HG03103 (cell line): Measurements from ENCODE around the gene PCSK6.
"Not testable (repeated sequence)": the region's sequence is repeated elsewhere in the genome, so short reads cannot be mapped to it uniquely, and the experiment has no call there.

Source experiments
- ATAC-seq: cut with Tn5 transposase; IDR thresholded peaks from one replicate; pipeline ENCODE4 v1.9.1; 2021; ENCODE audit warnings: low read depth; ENCODE audit not compliant: unreplicated experiment

The PCSK6 gene

DNA sequence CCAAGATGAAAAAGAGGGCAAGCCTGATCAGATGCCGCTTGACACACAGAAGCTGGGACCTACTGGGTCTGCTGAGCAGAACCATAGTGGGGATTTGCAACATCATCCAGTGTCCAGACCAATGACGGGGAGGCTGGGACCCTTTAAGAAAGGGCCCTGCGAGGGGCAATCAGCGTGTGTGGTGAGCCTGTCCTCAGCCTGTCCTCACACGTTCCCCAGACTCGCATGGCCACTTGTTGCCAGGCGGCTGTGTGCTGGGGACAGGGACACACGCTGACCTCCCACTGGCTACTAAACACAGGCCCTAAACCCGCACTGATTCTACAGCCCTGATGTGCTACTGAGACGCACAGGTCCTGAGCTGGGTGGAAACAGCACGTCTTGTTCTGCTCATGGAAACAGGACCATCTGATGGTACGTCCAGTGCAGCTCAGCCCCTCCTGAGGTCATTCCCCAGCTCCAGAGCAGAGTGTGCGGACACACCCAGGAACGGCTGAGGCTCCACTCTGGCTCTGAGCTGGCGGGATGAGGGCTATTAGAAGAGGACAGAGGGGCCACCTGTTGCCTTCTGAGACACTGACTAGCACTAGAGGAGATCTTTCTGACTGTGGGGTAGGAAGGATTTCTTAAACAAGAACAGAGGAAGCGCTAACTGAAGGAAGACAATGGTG, 24.4 kb downstream of the PCSK6 start:
- ATAC-seq, result no peak

DNA sequence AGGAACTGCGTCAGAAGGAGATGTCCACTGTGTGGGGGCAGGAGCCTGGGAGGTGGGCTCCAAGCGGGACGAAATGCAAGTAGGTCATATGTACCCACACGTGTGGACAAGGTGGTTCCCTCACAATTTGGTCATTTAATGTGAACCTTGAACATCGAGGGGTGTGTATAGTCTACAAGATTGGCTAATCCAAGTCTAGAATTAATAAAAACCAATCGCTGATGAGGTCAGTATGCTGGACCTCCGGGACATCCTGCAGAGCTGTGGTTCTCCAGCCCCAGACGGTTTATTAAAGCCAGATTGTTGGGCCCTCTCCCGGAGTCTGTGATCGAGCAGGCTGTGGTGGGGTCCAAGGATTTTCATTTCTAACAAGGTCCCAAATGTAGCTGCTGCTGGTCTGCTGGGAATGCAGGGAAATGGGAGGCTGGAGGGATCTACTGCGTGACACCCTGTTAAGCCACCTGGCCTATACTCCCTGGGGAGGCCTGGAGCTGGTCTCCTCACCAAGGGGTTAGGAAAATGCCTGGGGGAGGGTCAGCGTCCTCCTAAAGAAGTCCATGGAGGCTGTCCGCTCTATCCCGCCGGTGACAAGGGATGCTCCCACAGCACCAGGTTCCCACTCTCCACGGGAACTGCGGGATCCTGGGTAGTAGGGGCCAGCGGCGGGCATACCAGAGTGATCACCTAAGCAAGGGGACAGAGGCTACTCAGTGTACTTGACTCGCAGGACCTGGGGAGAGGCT, 25.1 kb downstream of the PCSK6 start:
- no peak for ATAC-seq

DNA sequence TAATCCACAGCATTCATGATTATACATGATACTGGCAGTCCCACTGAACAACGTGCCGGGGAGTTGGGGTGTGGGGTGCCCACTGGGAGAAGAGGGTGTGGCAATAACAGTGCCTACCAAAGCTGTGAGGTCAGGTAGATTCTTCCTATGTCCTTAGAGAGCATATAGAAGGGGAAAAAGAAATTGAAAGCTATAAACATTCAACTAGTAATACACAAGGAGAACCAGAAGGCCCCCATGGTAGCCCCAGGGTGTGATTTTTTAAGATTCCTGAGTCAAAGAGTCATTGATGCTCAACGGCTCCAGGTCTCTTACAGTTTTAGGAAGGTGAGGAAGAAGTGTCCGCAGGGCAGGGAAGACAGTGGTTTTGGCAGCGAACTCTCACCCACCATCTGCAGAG, 25.8 kb downstream of the PCSK6 start:
- ATAC-seq, result not testable (repeated sequence)

DNA sequence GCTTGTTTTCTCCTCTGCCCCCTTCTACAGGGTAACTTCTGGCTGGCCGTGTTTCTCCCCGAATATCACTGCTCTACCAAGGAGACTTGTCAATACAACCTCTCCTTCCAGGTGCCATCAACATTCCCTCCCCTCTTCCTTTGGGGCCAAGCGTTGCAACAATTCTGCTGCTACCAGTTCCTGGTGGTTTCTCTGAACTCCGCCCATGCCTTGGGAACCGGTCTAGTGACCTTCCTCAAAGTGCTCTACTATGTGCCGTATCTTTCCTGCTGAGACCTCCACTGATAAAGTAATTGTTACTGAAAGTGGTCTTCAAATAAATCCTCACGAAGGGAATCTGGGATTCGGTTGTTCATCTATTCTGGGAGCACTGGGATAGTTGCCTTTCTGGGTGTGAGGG, 26.2 kb downstream of the PCSK6 start:
- ATAC-seq, result no peak

DNA sequence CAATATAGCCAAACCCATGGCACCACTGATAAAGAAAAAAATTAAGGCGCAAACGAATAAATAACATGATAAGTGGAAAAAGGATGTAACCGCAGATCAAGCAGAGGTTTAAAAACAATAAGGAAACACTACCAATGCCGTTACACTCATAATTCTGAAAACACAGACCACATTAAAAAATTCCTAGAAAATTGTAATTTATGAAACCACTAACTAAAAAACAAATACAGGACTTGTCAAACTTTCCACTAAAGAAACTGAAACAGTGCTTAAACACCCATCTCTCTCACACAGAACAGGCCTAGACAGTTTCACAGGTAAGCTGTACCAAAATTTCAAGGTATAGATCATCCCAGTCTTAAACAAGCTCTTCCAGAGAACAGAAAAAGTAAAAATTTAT, 28.4 kb downstream of the PCSK6 start:
- ATAC-seq, result no peak

DNA sequence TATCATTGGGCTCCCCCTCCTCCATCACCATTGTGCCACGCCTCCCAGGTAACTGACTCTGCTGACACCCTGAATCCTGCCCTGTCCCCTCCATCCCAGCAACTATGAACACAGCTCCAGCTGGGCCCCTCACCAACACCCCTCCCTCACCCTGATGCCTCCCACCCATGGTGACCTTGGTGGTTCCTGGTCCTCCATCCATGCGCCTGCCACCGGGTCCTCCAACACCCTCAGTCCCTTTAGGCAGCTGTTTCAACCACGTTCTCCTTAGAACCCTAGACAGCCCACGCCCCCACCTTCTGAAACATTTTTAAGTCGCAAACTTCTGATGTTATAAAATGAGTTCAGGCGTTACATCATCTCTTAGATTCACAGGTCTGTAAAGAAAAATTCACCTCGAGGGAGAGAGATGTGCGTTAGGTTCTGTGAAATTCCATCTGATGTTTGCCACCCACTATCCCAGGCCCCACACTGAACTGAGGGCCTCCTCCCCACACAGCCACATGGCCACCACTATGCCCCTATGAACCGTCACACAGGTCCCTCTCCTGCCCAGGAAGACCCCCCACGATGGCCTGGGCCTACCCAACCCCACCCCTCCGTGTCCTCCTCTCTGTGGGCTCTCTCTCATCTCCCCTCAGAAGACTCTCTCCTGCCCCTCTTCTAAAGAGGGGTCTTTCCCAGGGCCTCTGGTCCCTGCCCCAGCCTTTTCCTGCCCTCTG, 29.8 kb downstream of the PCSK6 start:
- no peak for ATAC-seq

DNA sequence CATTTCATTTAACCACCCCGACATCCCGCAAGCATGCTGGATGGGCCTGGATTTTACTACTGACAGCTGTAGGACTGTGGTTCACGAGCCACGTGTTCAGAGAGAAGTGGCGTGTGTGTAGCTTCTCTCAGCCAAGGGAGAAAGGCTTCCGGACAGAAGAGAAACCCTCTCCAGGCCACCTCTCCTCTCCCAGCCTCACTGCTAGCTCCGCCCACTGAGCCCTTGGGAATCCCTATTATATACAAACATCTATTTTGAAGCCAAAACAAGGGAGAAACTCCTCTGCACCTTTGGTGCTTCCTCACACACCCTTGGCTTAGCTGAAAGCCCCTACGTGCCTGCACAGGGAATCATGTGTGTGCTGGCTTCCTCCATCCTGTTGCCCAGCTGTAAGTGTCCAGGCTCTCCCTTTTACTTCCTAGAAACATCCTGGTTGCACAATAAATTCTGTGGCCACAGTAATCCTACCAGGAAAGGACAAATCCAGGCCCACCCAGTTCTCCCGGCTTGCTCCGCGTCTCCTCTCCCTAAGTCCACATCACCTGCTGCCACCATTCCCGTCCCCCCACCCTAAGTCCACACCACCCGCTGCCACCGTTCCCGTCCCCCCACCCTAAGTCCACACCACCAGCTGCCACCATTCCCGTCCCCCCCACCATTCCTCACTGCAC, 30.5 kb downstream of the PCSK6 start:
- ATAC-seq, result no peak

DNA sequence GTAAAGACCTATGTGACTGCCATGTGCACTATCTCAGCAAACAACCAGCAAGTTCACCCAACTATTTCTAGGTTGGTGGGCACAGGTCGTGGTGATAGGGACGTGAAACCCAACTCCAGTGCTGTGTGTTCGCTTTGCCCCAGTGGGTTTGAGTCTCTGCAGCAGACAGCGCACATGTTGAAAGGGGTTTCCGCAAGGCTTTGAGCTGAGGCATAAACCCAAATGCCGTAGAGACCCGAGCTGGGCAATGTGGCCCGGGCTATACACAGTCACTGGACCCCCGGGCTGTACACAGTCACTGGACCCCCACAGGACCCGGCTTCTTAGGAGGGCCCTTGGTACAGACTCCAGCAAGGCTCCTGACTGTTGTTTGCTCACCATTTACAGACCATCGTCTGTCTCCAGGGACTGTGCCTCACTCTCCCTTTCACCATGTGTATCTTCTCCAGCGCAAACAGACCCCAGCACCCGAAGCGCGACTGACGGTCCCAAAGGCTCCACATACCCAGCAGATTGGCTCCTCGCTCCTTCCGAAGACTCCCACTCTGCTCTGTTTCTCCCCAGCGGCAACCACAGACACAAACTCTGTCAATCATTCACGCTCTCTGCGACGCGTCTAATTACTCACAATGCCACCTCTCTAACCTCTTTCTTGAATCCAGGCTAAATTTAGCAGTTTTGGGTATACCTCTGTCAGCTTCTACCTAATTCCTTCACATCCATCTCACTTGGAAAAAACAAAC, 31.2 kb downstream of the PCSK6 start:
- no peak for ATAC-seq

DNA sequence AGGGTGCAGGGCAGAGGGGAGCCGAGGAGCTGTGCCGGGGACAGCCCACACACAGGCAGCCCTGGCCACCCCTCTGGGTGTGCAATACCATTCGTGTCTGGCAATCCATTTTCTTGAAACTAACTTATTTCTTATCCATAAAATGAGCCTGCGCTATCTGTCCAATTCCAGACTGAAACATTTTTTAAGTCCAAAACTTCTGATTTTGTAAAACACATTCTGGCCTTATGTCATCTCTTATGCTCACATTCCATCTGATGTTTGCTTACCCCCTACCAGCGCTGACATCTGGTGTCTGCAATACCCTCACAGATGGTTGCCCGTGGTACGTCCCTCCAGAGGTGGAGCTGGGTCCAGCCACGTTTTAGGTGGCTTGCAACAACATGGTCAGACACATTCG, 31.8 kb downstream of the PCSK6 start:
- ATAC-seq, result no peak

DNA sequence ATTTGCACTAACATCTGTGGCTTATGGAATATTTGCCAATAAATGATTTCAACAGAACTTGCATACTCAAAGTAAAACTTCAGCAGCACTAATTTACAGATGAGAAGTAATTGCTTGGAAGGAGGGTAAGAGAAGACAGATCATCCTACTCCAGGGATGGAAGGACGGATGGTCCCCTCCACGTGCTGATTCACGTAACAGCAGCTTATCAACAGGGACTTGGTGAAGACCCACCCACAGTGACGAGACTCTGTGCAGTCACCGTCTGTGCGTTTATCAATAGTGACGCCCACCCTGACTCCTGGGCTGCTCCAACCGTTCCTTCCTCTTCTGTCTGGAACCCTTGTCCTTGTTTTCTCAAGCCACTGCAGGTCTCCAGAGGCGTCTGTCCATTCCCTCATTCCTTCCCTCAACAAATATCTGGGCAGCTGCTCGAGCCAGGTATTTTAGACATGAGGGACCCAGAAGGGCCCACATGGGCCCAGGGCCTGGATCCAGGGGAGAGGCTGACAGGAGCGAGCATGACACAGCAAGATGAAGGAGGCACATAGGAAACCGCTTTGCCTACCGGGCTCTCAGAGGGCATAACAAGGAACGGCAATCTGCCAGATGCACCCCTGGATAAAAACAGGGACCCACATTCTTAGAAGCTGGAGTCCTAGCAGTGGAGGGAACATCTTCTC, 33.3 kb downstream of the PCSK6 start:
- ATAC-seq, result no peak

DNA sequence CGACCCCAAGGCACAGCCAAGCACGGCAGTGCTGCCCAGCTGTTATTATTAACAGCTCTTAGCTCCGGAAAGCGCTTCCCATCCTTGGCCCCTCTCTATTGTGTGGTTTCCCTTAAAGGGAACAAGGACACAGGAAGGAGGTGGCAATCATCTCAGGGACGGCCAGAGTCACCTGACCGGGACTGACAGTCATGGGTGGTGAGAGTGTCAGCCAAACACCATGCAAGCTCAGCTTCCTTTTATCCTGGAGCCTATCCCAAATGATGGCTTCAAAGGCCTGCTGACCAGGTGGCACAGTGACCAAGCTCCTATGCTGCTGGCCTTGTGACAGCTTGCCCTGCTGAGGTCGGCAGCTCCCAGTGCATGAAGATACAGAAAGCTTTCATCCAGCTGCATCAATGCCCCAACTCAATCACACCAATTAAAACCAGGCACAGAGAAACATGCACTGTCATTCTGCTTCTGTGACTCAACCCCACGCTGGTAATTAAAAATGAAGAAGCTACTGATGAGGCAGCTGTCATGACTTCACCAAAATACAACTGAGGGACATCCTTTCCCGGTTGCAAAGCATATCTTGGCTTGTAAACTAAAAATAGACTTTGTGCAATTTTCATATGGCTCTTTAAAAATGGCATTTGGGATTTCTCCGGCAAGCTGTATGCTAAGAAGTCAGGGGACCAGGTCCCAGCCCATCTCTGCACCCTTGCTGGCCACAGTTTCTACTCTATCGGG, 34.0 kb downstream of the PCSK6 start:
- no peak for ATAC-seq

DNA sequence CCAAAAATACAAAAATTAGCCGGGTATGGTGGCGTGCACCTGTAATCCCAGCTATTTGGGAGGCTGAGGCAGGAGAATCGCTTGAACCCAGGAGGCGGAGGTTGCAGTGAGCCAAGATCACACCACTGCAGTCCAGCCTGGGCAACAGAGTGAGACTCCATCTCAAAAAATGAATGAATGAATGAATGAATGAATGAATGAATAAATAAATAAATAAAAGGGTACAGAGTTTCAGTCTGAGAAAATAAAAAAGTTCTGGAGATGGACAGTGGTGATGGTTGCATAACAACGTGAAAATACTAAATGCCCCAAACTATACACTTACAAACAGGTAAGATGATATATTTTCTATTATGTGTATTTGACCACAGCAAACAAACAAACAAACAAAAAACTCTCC, 34.7 kb downstream of the PCSK6 start:
- ATAC-seq, result not testable (repeated sequence)

DNA sequence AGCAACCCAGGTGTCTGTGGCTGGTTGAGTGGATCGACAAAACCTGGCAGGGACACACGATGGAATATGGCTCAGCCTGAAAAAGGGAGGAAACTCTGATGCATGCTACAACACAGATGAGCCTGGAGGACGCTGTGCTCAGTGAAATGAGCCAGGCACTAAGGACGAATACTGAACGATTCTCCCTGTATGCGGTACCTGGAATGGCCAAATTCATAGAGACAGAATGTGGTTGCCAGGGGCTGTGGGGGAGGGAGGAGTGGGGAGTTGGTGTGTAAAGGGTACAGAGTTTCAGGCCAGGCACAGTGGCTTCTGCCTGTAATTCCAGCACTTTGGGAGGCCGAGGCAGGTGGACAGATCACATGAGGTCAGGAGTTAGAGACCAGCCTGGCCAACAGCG, 35.1 kb downstream of the PCSK6 start:
- ATAC-seq, result no peak

DNA sequence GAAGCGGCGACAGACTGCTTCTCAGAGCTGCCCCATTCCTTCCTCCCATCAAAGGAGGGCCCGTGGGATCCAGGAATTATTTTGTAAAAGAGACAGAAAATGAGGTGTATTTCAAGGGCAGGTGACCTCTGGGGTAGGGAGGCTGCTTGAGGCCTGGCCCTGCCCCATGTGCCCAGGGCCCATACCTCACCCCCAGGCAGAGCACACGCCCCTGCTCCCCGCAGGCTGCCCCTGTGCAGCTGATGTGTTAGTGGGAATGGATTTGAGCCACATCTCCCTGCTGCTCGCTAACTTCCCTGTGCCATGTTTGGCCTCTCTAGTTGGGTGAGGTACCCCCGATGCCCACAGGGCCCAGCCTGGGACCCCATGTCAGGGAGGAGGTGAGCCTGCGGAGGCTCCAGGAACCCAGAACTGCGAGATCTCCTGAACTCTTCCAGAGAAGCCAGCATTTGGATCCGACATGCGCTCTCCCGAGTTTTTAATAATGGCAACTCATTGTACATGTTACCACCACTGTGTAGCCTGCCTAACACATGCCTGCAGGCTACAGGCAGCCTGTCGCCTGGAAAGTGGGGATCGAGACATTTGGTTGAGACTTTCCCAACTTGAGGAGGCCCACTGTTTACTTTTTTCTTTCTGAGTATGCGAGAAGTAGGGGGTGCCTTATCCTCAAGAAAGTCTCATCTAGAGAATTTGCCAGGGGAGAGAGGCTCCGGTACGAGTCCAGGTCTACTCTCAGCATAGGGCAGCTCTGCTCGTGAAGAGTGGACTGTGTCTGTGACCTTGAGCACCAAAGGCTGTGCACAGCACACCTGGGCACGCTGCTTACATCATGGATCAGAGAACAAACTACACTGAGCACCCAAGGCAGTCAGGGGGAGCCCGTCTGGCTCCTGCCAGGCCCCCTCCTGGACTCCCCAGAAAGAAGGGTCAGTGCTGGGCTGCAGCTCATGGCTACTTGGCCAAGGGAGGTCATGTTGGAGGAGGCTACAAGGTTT, 36.1 kb downstream of the PCSK6 start:
- no peak for ATAC-seq

DNA sequence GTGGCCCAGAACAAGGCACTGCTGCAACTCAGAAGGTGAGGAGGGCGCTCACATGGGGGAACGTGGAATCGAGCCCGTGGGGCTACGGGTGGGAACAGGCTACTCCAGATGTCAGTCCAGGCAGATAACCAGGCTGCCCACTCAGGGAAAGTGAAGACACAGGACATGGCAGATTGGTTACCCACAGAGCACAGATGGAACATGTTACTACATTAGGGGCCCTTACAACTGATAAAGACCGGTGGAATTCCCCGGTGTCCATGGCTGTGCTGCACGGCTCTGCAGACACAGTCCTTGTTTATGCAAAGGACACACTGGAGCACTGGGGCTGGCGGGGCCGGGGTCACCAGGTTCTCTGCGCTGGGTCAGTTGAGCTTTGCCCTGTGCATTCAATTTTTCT, 36.9 kb downstream of the PCSK6 start:
- ATAC-seq, result no peak

DNA sequence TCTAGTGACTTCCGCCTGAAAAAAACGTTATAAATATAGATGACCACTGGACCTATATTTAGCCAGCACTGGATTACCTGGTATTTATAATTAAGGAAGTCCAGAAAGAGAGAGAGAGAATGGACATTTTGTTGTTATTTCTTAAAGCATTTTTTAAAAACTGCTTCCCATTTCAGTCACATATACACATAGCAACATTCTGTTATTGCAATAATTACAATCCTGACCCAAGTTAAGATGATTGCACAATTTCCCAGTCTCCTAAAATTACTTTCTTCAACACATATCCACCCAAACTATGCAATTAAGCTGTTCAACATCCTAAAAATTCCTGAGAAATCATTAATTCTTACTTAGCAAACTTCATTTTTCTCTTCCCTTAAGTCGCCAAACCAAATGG, 37.7 kb downstream of the PCSK6 start:
- no peak for ATAC-seq

DNA sequence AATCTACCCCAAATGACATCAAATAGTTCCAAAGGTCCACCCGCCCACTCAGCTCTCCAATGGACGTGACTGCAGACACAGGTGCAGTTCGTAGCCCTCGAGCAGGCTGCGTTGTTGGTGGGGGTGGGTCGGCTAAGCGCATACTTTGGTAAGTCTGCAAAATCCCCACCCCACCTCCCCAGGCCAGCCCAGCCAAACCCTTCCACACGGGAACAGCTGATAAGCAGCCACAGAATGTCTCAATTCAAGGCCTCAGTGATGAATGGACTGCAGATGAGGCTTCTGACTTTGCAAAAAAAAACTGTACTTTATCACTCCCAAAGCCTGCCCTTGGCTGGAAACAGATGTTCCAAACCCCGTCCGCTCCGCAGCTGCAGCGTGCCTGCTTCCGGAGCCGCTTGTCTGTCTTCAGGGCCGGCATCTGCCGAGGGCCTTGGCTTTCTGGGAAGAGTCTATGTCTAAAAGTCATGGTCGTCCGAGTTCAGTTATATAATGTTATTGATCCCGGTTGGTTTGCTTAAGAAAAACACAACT, 38.2 kb downstream of the PCSK6 start:
- ATAC-seq, result no peak
